IMR-90 (cell line): ENCODE results near the gene TDRD1. TPM values are rescaled to one million over a fixed set of nuclear protein-coding genes. Genes with fewer than 3 reads are reported as not detected.

Source experiments
- ATAC-seq: fragments of 200-7000 bp; cut with Tn5 transposase; 2 replicates; pipeline ENCODE4 v1.9.1; 2020; ENCODE audit warnings: low read depth, mild to moderate bottlenecking, moderate library complexity
- BruUV-seq: library from RNA; stranded (reverse); fragments of 400-500 nt; replicated peaks from 2 replicates; lab custom pipeline; 2021; lab: Mats Ljungman, UMichigan
- CTCF ChIA-PET: fragments of 300-600 bp; formaldehyde crosslinking; extraction: SDS; loops from one replicate; lab custom pipeline; 2021; ENCODE audit warnings: antibody characterized with exemption; lab: Yijun Ruan, JAX
- POLR2A ChIA-PET: fragments of 300-600 bp; sonication (Branson Sonifier 250); formaldehyde crosslinking; loops from one replicate; lab custom pipeline; 2022; ENCODE audit warnings: antibody characterized with exemption; ENCODE audit not compliant: unreplicated experiment; lab: Charles Lee
- DNase-seq: peaks from one replicate; pipeline ENCODE4 v3.0.0; 2013
- H2AFZ ChIP-seq: replicated peaks from 2 replicates; pipeline ENCODE3; 2013; ENCODE audit warnings: low read length, mild to moderate bottlenecking; ENCODE audit not compliant: poor library complexity
- H2AK5ac ChIP-seq: 2 replicates; pipeline ENCODE4 v1.6.1; 2013; ENCODE audit warnings: low read depth, low read length, inconsistent platforms
- H2AK9ac ChIP-seq: replicated peaks from 2 replicates; pipeline ENCODE3; 2013; ENCODE audit warnings: mild to moderate bottlenecking, low read depth, low read length, moderate library complexity; ENCODE audit not compliant: poor library complexity
- H2BK120ac ChIP-seq: 2 replicates; pipeline ENCODE4 v1.6.1; 2013; ENCODE audit warnings: low read depth, low read length, inconsistent platforms
- H2BK15ac ChIP-seq: 3 replicates; pipeline ENCODE4 v1.6.1; 2013; ENCODE audit warnings: low read depth, low read length, inconsistent platforms
- H2BK20ac ChIP-seq: 2 replicates; pipeline ENCODE4 v1.6.1; 2013; ENCODE audit warnings: low read depth, mild to moderate bottlenecking, inconsistent platforms, low read length, moderate library complexity
- H2BK5ac ChIP-seq: 2 replicates; pipeline ENCODE4 v1.6.1; 2013; ENCODE audit warnings: mild to moderate bottlenecking, low read depth, low read length, inconsistent platforms; ENCODE audit not compliant: poor library complexity, severe bottlenecking
- H3K14ac ChIP-seq: replicated peaks from 2 replicates; pipeline ENCODE4 v1.6.1; 2013; ENCODE audit warnings: low read depth, low read length, inconsistent platforms
- H3K18ac ChIP-seq: 2 replicates; pipeline ENCODE4 v1.6.1; 2013; ENCODE audit warnings: low read depth, low read length, control low read depth
- H3K23ac ChIP-seq: 2 replicates; pipeline ENCODE4 v1.6.1; 2013; ENCODE audit warnings: low read depth, low read length, inconsistent platforms
- H3K27ac ChIP-seq: 2 replicates; pipeline ENCODE4 v1.5.1; 2013; ENCODE audit warnings: mild to moderate bottlenecking, control low read depth, low read length; ENCODE audit not compliant: insufficient read depth
- H3K27me3 ChIP-seq: 2 replicates; pipeline ENCODE4 v1.6.1; 2013; ENCODE audit warnings: low read length; ENCODE audit not compliant: control insufficient read depth, insufficient read depth
- H3K36me3 ChIP-seq: 2 replicates; pipeline ENCODE4 v1.6.1; 2013; ENCODE audit warnings: low read length, mixed read lengths; ENCODE audit not compliant: control insufficient read depth, insufficient read depth
- H3K4ac ChIP-seq: 2 replicates; pipeline ENCODE4 v1.6.1; 2013; ENCODE audit warnings: low read depth, low read length, inconsistent platforms
- H3K4me1 ChIP-seq: 2 replicates; pipeline ENCODE4 v1.6.1; 2013; ENCODE audit warnings: low read length, mixed read lengths; ENCODE audit not compliant: control insufficient read depth, insufficient read depth
- H3K4me2 ChIP-seq: 2 replicates; pipeline ENCODE4 v1.6.1; 2013; ENCODE audit warnings: low read depth, mild to moderate bottlenecking, control low read depth, low read length, moderate library complexity
- H3K4me3 ChIP-seq: 2 replicates; pipeline ENCODE4 v1.5.1; 2013; ENCODE audit warnings: low read depth, mild to moderate bottlenecking, control low read depth, low read length, moderate library complexity; ENCODE audit not compliant: insufficient read depth
- H3K56ac ChIP-seq: 2 replicates; pipeline ENCODE4 v1.6.1; 2013; ENCODE audit warnings: low read length, inconsistent platforms; ENCODE audit not compliant: insufficient read depth; ENCODE audit errors: extremely low read depth
- H3K79me1 ChIP-seq, 2 experiments: 2 replicates each; pipeline ENCODE4 v1.6.1; 2013; ENCODE audit warnings: low read length in 2 of 2, inconsistent platforms in 1 of 2, low read depth in 1 of 2
- H3K9ac ChIP-seq: 2 replicates; pipeline ENCODE4 v1.6.1; 2013; ENCODE audit warnings: low read depth, low read length, control low read depth
- H3K9me1 ChIP-seq: 2 replicates; pipeline ENCODE4 v1.6.1; 2013; ENCODE audit warnings: low read length, inconsistent platforms; ENCODE audit not compliant: insufficient read depth
- H3K9me3 ChIP-seq: 2 replicates; pipeline ENCODE4 v1.6.1; 2013; ENCODE audit warnings: low read length; ENCODE audit not compliant: control insufficient read depth, insufficient read depth
- H4K20me1 ChIP-seq: 2 replicates; pipeline ENCODE4 v1.6.1; 2013; ENCODE audit warnings: low read length, inconsistent platforms; ENCODE audit not compliant: insufficient read depth
- H4K5ac ChIP-seq: 2 replicates; pipeline ENCODE4 v1.6.1; 2013; ENCODE audit warnings: mild to moderate bottlenecking, low read depth, low read length, control low read depth
- H4K8ac ChIP-seq, 2 experiments: 2 replicates each; pipeline ENCODE4 v1.6.1; 2013; ENCODE audit warnings: low read depth in 2 of 2, low read length in 2 of 2, control low read depth in 1 of 2, inconsistent platforms in 1 of 2
- H4K91ac ChIP-seq: 2 replicates; pipeline ENCODE4 v1.6.1; 2013; ENCODE audit warnings: low read depth, low read length, inconsistent platforms; ENCODE audit not compliant: insufficient read depth
- BHLHE40 ChIP-seq: fragments of 150-350 bp; IDR thresholded peaks from 2 replicates; pipeline ENCODE4 v1.6.1; 2016; ENCODE audit warnings: mild to moderate bottlenecking, low read depth, low read length
- CEBPB ChIP-seq: IDR thresholded peaks from 2 replicates; pipeline ENCODE4 v1.6.1; 2012; ENCODE audit warnings: low read depth, low read length, improper control_type of control experiment
- CHD1 ChIP-seq: IDR thresholded peaks from 2 replicates; pipeline ENCODE4 v1.6.1; 2012; ENCODE audit warnings: low read depth, low read length, improper control_type of control experiment
- FOS ChIP-seq: fragments of 150-350 bp; IDR thresholded peaks from 2 replicates; pipeline ENCODE4 v1.6.1; 2016; ENCODE audit warnings: low read depth, low read length
- MAFK ChIP-seq: IDR thresholded peaks from 2 replicates; pipeline ENCODE4 v1.6.1; 2012; ENCODE audit warnings: low read depth, low read length, improper control_type of control experiment
- MAZ ChIP-seq: IDR thresholded peaks from 2 replicates; pipeline ENCODE4 v1.6.1; 2012; ENCODE audit warnings: low read depth, mild to moderate bottlenecking, low read length, improper control_type of control experiment, moderate library complexity, borderline replicate concordance
- MXI1 ChIP-seq: IDR thresholded peaks from 2 replicates; pipeline ENCODE4 v1.6.1; 2012; ENCODE audit warnings: low read depth, mild to moderate bottlenecking, low read length, moderate library complexity, borderline replicate concordance
- NFE2L2 ChIP-seq: fragments of 150-350 bp; IDR thresholded peaks from 2 replicates; pipeline ENCODE4 v1.6.1; 2016; ENCODE audit warnings: low read depth, mild to moderate bottlenecking, low read length
- POLR2A ChIP-seq: IDR thresholded peaks from 2 replicates; pipeline ENCODE4 v1.6.1; 2012; ENCODE audit warnings: mild to moderate bottlenecking, low read depth, low read length
- RAD21 ChIP-seq: IDR thresholded peaks from 2 replicates; pipeline ENCODE4 v1.6.1; 2012; ENCODE audit warnings: low read length, improper control_type of control experiment
- RCOR1 ChIP-seq: IDR thresholded peaks from 2 replicates; pipeline ENCODE4 v1.6.1; 2012; ENCODE audit warnings: mild to moderate bottlenecking, low read length, improper control_type of control experiment; ENCODE audit not compliant: insufficient replicate concordance
- RFX5 ChIP-seq: IDR thresholded peaks from 2 replicates; pipeline ENCODE4 v1.8.0; 2012; ENCODE audit warnings: low read depth, mild to moderate bottlenecking, low read length, moderate library complexity
- SMC3 ChIP-seq: fragments of 150-350 bp; IDR thresholded peaks from 2 replicates; pipeline ENCODE4 v1.6.1; 2016; ENCODE audit warnings: low read depth, mild to moderate bottlenecking, antibody characterized with exemption, low read length, moderate library complexity
- WGBS, 2 experiments: methylation state at CpG; one replicate each; pipeline versions ENCODE4 v1.1.5 to v1.1.7; 2013; ENCODE audit warnings: missing lambda C conversion rate in 2 of 2; ENCODE audit not compliant: insufficient read length in 1 of 2; ENCODE audit errors: extremely low coverage in 2 of 2; 5-methylcytosine and 5-hydroxymethylcytosine counted together
- dilution Hi-C: fragments of 300-500 bp; cut with HindIII; formaldehyde crosslinking; loops from one replicate; pipeline ENCODE4 v1.14.3; 2018; ENCODE audit warnings: low sequenced_read_pairs; ENCODE audit not compliant: unreplicated experiment
- in situ Hi-C: fragments of 300-500 bp; cut with MboI; formaldehyde crosslinking; loops from 3 replicates; pipeline ENCODE4 v1.14.3; 2019; ENCODE audit warnings: low sequenced_read_pairs, inconsistent platforms, mixed read lengths
- intact Hi-C: fragments of 100-400 bp; cut with micrococcal nuclease; formaldehyde crosslinking; loops from 2 replicates; pipeline ENCODE4 v1.10.0; 2022
- polyA plus RNA-seq, 3 experiments: library from polyadenylated mRNA; depleted of rRNA; stranded (reverse); fragments of >200 nt; gene quantifications; 2 replicates each; pipeline ENCODE4 v1.2.3, GENCODE V29; 2012; ENCODE audit warnings: low replicate concordance in 1 of 3
- total RNA-seq: library from RNA; depleted of rRNA; stranded (reverse); fragments of >200 nt; gene quantifications from 2 replicates; pipeline ENCODE4 v1.2.3, GENCODE V29; 2012
- TF ChIP-seq, protein P1 (sequence below): conservative IDR thresholded peaks from 2 replicates; pipeline ENCODE4 v1.5.1; 2012; ENCODE audit warnings: mild to moderate bottlenecking, low read depth, low read length, improper control_type of control experiment
- TF ChIP-seq, protein P2 (sequence below): fragments of 150-350 bp; IDR thresholded peaks from 2 replicates; pipeline ENCODE4 v1.6.1; 2016; ENCODE audit warnings: low read depth, mild to moderate bottlenecking, low read length, moderate library complexity, borderline replicate concordance
- TF ChIP-seq, protein P3 (sequence below): fragments of 150-350 bp; IDR thresholded peaks from 2 replicates; pipeline ENCODE4 v1.6.1; 2017; ENCODE audit warnings: mild to moderate bottlenecking, antibody characterized with exemption, low read length, low read depth

TDRD1 gene
- total and polyA plus RNA-seq, 2 of the 4 experiments (the other 2 are of a cell fraction) = not detected

DNA sequence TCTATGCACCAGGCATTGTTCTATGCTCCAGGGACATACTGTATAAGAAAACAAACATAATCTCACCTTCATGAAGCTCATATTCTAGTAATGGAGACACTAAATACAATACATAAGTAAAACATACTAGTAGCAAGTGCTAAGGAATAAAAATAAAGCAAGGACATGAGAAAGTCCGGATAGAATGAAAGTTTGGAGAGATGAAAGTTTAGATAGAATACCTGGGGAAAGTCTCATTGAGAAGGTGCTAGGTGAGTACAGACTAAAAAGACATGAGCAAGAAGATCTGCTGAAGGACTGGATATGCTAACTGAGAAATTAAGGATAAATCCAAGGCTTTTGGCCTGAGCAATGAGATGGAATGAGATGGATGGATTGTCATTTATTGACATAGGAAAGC lies 39.1 kb upstream of the TDRD1 start:
- TF ChIP-seq BHLHE40 (no peak), CEBPB (no peak), MXI1 (no peak), RAD21 (no peak), POLR2A (no peak), CHD1 (no peak), NFE2L2 (no peak), RFX5 (no peak), MAFK (no peak), RCOR1 (no peak), SMC3 (no peak), FOS (no peak), MAZ (no peak)
- TF ChIP-seq, protein P1, sequence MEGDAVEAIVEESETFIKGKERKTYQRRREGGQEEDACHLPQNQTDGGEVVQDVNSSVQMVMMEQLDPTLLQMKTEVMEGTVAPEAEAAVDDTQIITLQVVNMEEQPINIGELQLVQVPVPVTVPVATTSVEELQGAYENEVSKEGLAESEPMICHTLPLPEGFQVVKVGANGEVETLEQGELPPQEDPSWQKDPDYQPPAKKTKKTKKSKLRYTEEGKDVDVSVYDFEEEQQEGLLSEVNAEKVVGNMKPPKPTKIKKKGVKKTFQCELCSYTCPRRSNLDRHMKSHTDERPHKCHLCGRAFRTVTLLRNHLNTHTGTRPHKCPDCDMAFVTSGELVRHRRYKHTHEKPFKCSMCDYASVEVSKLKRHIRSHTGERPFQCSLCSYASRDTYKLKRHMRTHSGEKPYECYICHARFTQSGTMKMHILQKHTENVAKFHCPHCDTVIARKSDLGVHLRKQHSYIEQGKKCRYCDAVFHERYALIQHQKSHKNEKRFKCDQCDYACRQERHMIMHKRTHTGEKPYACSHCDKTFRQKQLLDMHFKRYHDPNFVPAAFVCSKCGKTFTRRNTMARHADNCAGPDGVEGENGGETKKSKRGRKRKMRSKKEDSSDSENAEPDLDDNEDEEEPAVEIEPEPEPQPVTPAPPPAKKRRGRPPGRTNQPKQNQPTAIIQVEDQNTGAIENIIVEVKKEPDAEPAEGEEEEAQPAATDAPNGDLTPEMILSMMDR = no peak
- TF ChIP-seq, protein P2, sequence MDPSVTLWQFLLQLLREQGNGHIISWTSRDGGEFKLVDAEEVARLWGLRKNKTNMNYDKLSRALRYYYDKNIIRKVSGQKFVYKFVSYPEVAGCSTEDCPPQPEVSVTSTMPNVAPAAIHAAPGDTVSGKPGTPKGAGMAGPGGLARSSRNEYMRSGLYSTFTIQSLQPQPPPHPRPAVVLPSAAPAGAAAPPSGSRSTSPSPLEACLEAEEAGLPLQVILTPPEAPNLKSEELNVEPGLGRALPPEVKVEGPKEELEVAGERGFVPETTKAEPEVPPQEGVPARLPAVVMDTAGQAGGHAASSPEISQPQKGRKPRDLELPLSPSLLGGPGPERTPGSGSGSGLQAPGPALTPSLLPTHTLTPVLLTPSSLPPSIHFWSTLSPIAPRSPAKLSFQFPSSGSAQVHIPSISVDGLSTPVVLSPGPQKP = no peak
- TF ChIP-seq, protein P3, sequence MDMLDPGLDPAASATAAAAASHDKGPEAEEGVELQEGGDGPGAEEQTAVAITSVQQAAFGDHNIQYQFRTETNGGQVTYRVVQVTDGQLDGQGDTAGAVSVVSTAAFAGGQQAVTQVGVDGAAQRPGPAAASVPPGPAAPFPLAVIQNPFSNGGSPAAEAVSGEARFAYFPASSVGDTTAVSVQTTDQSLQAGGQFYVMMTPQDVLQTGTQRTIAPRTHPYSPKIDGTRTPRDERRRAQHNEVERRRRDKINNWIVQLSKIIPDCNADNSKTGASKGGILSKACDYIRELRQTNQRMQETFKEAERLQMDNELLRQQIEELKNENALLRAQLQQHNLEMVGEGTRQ = no peak
- no peak overlapping the region for H4K91ac ChIP-seq
- no peak overlapping the region for H2BK15ac ChIP-seq
- no peak overlapping the region for H4K5ac ChIP-seq
- H3K9me1 ChIP-seq = no peaks in the 10 kb centered on the region
- ATAC-seq (no peak), DNase-seq (no peak)
- intact Hi-C loops = no loop called here
- H3K23ac ChIP-seq = no peak overlapping the region
- no peak overlapping the region for H3K56ac ChIP-seq
- H3K9ac ChIP-seq = no peak overlapping the region
- ChIA-PET CTCF (interaction anchor here (0.6 kb wide), 1 partner anchor 16 kb away, joined by 6 read pairs; no protein-coding TSS in a partner anchor), POLR2A (no interaction called here)
- H3K36me3 ChIP-seq = peaks cover 4% of the 10 kb centered on the region; the same call in 1 of the 2 replicates
- no peak overlapping the region for H2AK5ac ChIP-seq
- H4K8ac ChIP-seq = no peak overlapping the region
- no peak overlapping the region for H3K18ac ChIP-seq
- H3K4ac ChIP-seq = no peak overlapping the region
- H2BK20ac ChIP-seq = no peak overlapping the region
- no peak overlapping the region for H3K4me3 ChIP-seq
- WGBS, 2 experiments = 67 to 100% methylated on average over 1 of the region's 1 CpG
- H2BK5ac ChIP-seq = no peak overlapping the region
- no peak overlapping the region for H3K4me2 ChIP-seq
- no peak overlapping the region for H2BK120ac ChIP-seq
- dilution Hi-C loops = no loop called here
- in situ Hi-C loops = no loop called here
- no peaks in the 10 kb centered on the region for H4K20me1 ChIP-seq
- H3K9me3 ChIP-seq = no peaks in the 10 kb centered on the region
- no peaks in the 10 kb centered on the region for H3K4me1 ChIP-seq
- H3K14ac ChIP-seq = no peak overlapping the region
- no peaks in the 10 kb centered on the region for H3K79me1 ChIP-seq
- H2AFZ ChIP-seq = no peak overlapping the region
- H2AK9ac ChIP-seq = no peak overlapping the region
- no peaks in the 10 kb centered on the region for H3K27me3 ChIP-seq
- no TSS peak for BruUV-seq
- no peak overlapping the region for H3K27ac ChIP-seq
